ENCODE measurements around the gene ZNF766.
"Not testable (repeated sequence)": the region's sequence is repeated elsewhere in the genome, so short reads cannot be mapped to it uniquely, and the experiment has no call there.

ZNF766 gene

DNA sequence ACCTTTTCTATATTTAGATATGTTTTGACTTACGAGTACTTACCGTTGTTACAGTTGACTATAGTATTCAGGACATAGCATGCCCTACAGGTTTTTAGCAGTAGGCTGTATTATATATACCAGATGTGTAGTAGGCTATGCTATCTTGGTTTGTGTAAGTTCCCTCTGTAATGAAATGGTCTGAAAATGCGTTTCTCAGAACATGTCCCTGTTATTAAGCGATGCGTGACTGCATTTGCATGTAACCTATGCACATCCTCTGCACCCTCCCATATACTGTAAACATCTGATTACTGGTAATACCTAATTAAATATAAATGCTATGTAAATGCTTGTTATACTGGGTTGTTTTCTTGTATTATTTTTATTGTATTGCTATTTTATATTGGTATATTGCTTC, 6.6 kb downstream of the ZNF766 start:
- no peak for DNase-seq (ENCODE audit: low read depth, low spot score)

GRCh38 chr19:52277471-52277870, 8.1 kb downstream of the ZNF766 start:
- DNase-seq (ENCODE audit: low read depth, low spot score) = no peak

DNA sequence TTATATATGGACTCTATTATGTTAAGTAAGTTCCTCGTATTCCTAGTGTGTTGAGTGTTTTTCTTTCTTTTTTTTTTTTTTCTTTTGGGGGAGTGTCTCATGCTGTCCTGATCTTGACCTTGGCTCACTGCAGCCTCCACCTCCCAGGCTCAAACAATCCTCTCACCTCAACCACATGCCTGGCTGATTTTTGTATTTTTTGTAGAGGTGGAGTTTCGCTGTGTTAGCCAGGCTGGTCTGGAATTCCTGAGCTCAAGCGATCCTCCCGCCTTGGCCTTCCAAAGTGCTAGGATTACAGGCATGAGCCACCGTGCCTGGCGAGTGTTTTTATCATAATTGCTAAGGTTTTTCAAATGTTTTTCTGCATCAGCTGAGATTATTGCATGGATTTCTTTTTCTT, 16.9 kb downstream of the ZNF766 start:
- DNase-seq (ENCODE audit: low read depth, low spot score) = no peak

DNA sequence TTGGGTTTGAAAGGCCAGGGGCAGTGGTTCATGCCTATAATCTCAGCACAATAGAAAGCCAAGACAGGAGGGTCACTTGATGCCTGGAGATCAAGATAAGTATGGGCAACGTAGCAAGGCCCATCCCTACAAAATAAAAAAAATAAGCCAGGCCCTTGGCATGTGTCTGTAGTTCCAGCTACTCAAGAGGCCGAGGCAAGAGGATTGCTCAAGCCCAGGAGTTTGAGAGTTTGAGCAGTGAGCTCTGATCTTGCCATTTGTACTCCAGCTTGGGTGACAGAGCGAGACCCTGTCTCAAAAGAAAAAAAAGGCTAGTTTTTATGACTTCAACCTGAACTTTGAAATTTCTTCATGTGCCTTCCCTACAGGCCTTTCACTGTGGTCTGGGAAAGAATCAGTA, 22.4 kb downstream of the ZNF766 start:
- no peak for DNase-seq (ENCODE audit: low read depth, low spot score)

- not testable (repeated sequence) for DNase-seq (ENCODE audit: low read depth, low spot score)
Observed at GRCh38 chr19:52292946-52293345, 23.6 kb downstream of the ZNF766 start.

DNA sequence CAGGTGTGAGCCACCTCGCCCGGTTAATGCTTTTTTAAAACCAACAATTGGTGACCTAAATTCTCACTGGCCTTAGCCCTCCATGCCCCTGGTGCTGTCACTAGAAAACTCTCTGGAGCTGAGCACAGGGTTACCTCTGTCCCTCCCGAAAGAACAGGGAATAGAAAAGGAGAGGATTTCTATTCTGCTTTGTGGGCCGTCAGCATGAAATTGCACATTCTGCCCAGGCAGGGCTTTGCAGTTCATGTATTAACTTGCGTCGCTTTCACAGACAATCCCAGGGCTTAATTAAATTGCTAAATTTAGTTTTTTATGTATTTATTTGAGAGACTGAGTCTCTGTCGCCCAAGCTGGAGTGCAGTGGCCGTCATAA, 27.0 kb downstream of the ZNF766 start:
- DNase-seq (ENCODE audit: low read depth, low spot score) = no peak

DNA sequence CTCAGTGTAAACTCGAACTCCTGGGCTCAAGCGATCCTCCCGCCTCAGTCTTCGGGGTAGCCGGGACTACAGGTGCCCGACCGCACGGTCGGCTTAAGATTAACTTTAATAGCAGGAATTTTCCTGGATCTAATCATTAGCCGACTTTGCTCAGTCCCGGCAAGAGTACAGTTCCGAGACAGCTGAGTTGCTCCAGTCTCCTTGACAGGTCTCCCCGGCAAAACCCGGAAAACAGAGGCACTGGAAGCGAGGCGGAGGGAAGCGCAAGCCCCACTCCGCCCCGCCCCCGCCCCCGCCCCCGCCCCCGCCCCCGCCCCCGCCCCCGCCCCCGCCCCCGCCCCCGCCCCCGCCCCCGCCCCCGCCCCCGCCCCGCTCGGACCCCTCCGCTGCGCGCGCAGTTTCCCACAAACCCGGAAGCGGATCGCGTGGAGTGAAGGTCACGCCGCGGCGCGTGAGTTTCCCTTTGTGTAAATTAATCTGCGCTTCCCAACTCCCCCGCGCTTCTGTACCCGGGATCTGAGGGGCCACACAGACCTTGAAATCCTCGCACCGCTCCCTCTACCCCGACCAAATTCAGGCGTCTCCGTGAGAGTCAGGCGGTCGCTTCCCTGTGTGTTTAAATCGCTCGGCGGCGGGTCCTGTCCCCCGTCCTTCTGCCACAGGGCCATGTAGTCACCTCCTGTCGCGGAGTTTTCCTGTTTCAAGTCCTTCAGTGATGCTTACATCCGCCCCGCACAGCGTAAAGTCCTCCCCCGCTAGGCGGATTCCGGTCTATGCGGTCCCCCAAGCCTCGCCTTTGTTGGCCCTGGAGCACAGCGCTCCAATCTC, 27.6 kb downstream of the ZNF766 start, which contains the start of gene ZNF480:
Gene ZNF480, plus strand, starts transcription at position 397 of the 828 bp plus-strand sequence. CDS start 3,244 bp downstream, outside the sequence.
- peak; percentile 27 for DNase-seq (ENCODE audit: low read depth, low spot score)

DNA sequence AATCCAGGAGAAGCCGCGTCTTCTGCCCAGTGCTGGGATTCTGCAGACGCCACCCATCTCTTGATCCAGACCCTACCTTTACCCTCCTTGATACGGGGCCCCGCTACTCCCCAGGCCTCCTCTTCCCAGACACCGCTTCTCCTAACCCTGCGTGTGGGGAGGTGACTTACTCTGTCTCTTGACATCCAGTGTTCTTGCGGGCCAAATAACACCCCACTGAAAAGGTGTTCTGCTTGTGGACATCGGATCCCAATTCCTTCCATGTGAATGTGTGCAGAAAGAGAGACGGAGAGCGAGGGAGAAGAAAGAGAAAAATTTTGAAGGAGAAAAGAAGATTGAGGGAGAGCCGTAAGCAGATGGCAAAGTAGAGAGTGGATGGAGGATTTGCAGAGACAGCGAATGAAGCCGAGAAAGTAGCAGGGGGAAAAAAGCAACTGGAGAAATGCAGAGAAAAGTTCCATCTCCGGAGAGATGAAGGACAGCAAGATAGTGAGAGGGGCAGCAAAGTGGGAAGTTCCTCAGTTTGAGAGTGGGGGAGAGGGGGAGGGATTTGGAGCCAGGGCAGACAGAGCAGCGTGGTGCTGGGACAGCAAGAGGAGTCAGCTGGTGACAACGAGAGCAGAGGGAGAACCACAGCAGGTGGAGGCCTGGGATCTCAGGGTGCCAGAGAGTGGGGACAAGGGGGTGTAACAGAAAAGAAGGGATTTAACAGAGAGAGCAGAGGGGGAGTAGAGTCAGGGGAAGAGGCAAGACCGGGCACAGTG, 28.4 kb downstream of the ZNF766 start:
- no peak for DNase-seq (ENCODE audit: low read depth, low spot score)

- peak; percentile 21 for DNase-seq (ENCODE audit: low read depth, low spot score)
Observed at GRCh38 chr19:52307275-52307674, 37.9 kb downstream of the ZNF766 start.

- DNase-seq (ENCODE audit: low read depth, low spot score) = no peak
Observed at GRCh38 chr19:52322429-52322828, 53.0 kb downstream of the ZNF766 start.

DNA sequence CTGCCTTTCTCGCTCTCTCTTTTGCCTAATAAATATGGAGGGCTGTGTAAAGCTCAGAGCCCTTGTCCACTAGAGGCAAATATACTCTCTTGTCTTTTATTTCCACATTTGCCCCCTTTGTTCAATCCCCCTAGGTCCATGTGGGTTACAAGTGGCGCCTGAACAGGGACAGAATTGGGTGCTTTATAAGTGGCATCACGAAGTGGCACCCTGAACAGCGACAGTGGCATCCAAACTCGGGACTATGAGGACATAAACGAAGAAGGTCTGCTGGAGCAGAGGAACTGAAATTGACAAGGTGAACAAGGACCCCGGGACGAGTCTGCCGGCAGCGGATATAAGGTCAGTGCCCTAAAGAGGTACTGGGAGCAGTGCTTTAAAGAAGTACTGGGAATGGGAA, 62.4 kb downstream of the ZNF766 start:
- no peak for DNase-seq (ENCODE audit: low read depth, low spot score)

DNA sequence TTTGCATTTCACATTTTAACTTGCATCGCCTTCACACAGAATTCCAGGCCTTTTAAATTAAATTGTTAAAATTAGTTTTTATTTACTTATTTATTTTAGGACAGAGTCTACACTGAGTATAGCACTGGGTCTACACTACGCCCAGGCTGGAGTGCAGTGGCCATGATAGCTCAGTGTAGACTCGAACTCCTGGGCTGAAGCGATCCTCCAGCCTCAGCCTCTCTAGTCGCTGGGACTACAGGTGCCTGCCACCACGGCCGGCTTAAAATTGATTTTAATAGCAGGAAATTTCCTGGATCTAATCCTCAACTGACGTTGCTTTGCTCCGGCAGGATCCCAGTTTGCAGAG, 66.4 kb downstream of the ZNF766 start:
- no peak for DNase-seq (ENCODE audit: low read depth, low spot score)

- peak; percentile 31 for DNase-seq (ENCODE audit: low read depth, low spot score)
Observed at GRCh38 chr19:52336117-52336790, 66.9 kb downstream of the ZNF766 start, which contains the start of gene ZNF610. Gene ZNF610, plus strand, starts transcription at chr19:52336243. Its CDS starts 12,930 bp downstream, at chr19:52349173.

- DNase-seq (ENCODE audit: low read depth, low spot score) = no peak
Observed at GRCh38 chr19:52336791-52337381, 67.5 kb downstream of the ZNF766 start.

DNA sequence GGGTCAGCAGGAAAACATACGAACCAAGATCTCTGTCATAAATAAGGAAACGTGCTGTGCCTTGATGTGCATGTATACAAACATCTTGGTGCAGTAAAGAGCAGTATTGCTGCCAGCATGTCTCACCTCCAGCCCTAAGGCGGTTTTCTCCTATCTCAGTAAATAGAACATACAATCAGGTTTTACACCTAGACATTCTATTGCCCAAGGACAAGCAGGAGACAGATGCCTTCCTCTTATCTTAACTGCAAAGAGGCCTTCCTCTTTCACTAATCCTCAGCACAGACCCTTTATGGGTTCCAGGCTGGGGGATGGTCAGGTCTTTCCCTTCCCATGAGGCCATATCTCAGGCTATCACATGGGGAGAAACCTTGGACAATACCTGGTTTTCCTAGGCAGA, 69.6 kb downstream of the ZNF766 start:
- not testable (repeated sequence) for DNase-seq (ENCODE audit: low read depth, low spot score)

DNA sequence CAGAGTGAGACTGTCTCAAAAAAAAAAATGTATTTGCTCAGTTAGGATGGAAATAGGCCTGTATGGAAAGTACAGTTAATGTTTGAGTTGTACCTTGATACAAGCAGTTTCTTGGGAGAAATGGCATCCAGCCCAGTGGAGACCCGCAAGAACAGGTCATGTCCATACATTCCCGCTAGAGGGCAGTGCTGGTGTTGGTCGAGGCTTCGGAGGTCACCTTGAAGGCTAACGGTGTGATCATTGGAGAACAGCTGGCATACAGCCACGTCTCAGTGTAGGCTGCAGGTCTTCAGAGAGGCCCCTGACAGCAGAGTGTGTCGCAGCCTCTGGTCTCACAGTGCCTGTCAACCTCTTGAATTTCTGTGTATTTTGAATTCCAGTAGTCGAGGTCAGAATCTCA, 74.2 kb downstream of the ZNF766 start:
- no peak for DNase-seq (ENCODE audit: low read depth, low spot score)

- no peak for DNase-seq (ENCODE audit: low read depth, low spot score)
Observed at GRCh38 chr19:52345162-52345561, 75.8 kb downstream of the ZNF766 start.
